Adrenal gland (tissue), 12 donors: ENCODE data around the gene CFAP299. TPM values are rescaled to one million over a fixed set of nuclear protein-coding genes. Genes with fewer than 3 reads are reported as not detected.

ENCODE experiments used
- DNase-seq, 7 donors: peaks; one replicate each; pipeline ENCODE4 v3.0.0-alpha.2; 2019 to 2020
- H3K27ac ChIP-seq, 5 donors: fragments of 200-600 bp; sonication (generic) in 4 of 5; 1 replicate in 3 of 5; 2 replicates in 2 of 5; pipeline versions ENCODE4 v1.5.1 to v1.8.0; 2016 to 2020; ENCODE audit warnings: mild to moderate bottlenecking in 1 of 5
- H3K27me3 ChIP-seq: fragments of 200-600 bp; 2 replicates; pipeline ENCODE4 v1.8.0; 2021
- H3K36me3 ChIP-seq, 2 donors: fragments of 200-600 bp; replicated peaks in 1 of 2; 1 replicate in 1 of 2; 2 replicates in 1 of 2; pipeline versions ENCODE4 v1.5.1 to v1.8.0; 2018 to 2022
- H3K4me1 ChIP-seq, 2 donors: fragments of 200-600 bp; replicated peaks in 1 of 2; 1 replicate in 1 of 2; 2 replicates in 1 of 2; pipeline versions ENCODE4 v1.5.1 to v1.8.0; 2018 to 2021
- H3K4me3 ChIP-seq, 4 donors: fragments of 200-600 bp; sonication (generic) in 3 of 4; one replicate each; pipeline ENCODE4 v1.5.1; 2016 to 2018
- H3K9me3 ChIP-seq, 3 donors: fragments of 200-600 bp; sonication (generic) in 1 of 3; replicated peaks in 1 of 3; 1 replicate in 2 of 3; 2 replicates in 1 of 3; pipeline versions ENCODE4 v1.5.1 to v1.8.0; 2016 to 2021
- POLR2A ChIP-seq, 2 donors: fragments of 450-650 bp; IDR thresholded peaks; one replicate each; pipeline ENCODE4 v1.6.1; 2017; ENCODE audit warnings: antibody characterized with exemption in 2 of 2, mild to moderate bottlenecking in 2 of 2, moderate library complexity in 1 of 2
- WGBS, 4 donors: extraction: QIAGEN DNeasy Blood & Tissue Kit in 2 of 4; methylation state at CpG; one replicate each; pipeline versions ENCODE4 v1.1.5 to v1.1.7; 2013 to 2017; 5-methylcytosine and 5-hydroxymethylcytosine counted together
- intact Hi-C, 2 donors: fragments of 100-400 bp; cut with DNase I; formaldehyde crosslinking; loops; one replicate each; pipeline versions ENCODE4 v1.14.1 to v1.15.0; 2022 to 2023
- polyA plus RNA-seq, 3 donors: library from polyadenylated mRNA; stranded (reverse); fragments of 200-250 nt in 2 of 3; fragments of 350-450 nt in 1 of 3; fragmentation: Illumina TruSeq in 1 of 3; extraction: RNeasy Lipid Tissue Mini Kit (QIAGEN cat#74804) in 1 of 3; gene quantifications; one replicate each; pipeline ENCODE4 v1.2.3, GENCODE V29; 2013 to 2014
- total RNA-seq, 9 donors: library from RNA; depleted of rRNA in 4 of 9; stranded (reverse); fragments of >200 nt in 4 of 9; fragments of 120-200 nt in 1 of 9; fragmentation: NEBNext Ultra II Directional in 1 of 9; extraction: Animal tissue kit (Norgen Biotek cat#: 25700) in 1 of 9; gene quantifications; one replicate each; pipeline versions ENCODE4 v1.1.0 to v1.2.4, GENCODE V29; 2013 to 2023
- TF ChIP-seq, protein P1 (sequence below), 6 experiments: fragments of 450-650 bp in 4 of 6; fragments of 200-600 bp in 2 of 6; sonication (generic) in 1 of 6; IDR thresholded peaks; 1 replicate in 5 of 6; 2 replicates in 1 of 6; pipeline versions ENCODE4 v1.5.1 to v1.8.0; 2016 to 2021; ENCODE audit warnings: antibody characterized with exemption in 6 of 6, mild to moderate bottlenecking in 2 of 6, moderate library complexity in 1 of 6
- donor health status: healthy with polysubstance abuse.
- donor health status: Bipolar disorder and iron deficiency.
- donor health status: DM: yes; HTN: yes; CAD: no.
- donor health status: DM: no; HTN: no; CAD: no.
- donor health status: DM: no; HTN: no; CAD: no.
- donor health status: DM: yes; HTN: yes; CAD: no.

The CFAP299 gene
- total and polyA plus RNA-seq, 12 donors: not detected

DNA sequence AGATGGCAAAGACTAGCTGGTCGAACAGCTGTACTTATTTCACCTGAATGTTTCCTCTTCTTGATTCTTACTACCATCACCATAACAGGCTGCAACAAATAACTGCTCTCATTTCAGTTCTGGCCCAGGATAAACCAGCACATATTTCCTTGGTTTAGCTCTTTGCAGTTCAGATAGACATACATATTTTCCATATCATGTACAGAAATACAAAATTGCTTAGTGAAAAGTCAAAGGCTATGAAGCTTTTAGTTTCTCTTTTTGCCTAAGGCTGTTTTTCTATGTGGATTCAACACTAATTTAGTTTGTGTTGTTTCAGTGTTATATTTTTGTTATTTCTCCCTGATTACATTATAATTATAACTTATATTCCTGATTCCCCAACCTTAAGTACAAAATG, 591.4 kb downstream of the CFAP299 start:
- H3K36me3 ChIP-seq: no peaks in the 10 kb centered on the region
- no peaks in the 10 kb centered on the region for H3K9me3 ChIP-seq
- H3K27me3 ChIP-seq: no peaks in the 10 kb centered on the region
- H3K4me1 ChIP-seq: no peaks in the 10 kb centered on the region
- intact Hi-C loops: no loop called here
- DNase-seq: no peak
- no peak for TF ChIP-seq POLR2A (IDR thresholded peaks at IDR 0.05)
- TF ChIP-seq, protein P1, sequence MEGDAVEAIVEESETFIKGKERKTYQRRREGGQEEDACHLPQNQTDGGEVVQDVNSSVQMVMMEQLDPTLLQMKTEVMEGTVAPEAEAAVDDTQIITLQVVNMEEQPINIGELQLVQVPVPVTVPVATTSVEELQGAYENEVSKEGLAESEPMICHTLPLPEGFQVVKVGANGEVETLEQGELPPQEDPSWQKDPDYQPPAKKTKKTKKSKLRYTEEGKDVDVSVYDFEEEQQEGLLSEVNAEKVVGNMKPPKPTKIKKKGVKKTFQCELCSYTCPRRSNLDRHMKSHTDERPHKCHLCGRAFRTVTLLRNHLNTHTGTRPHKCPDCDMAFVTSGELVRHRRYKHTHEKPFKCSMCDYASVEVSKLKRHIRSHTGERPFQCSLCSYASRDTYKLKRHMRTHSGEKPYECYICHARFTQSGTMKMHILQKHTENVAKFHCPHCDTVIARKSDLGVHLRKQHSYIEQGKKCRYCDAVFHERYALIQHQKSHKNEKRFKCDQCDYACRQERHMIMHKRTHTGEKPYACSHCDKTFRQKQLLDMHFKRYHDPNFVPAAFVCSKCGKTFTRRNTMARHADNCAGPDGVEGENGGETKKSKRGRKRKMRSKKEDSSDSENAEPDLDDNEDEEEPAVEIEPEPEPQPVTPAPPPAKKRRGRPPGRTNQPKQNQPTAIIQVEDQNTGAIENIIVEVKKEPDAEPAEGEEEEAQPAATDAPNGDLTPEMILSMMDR (IDR thresholded peaks at IDR 0.05): no peak
- no peak overlapping the region for H3K27ac ChIP-seq
- no peak overlapping the region for H3K4me3 ChIP-seq
- 62 to 72% (median 65%) methylated on average over 1 of the region's 1 CpG for WGBS, 4 donors

DNA sequence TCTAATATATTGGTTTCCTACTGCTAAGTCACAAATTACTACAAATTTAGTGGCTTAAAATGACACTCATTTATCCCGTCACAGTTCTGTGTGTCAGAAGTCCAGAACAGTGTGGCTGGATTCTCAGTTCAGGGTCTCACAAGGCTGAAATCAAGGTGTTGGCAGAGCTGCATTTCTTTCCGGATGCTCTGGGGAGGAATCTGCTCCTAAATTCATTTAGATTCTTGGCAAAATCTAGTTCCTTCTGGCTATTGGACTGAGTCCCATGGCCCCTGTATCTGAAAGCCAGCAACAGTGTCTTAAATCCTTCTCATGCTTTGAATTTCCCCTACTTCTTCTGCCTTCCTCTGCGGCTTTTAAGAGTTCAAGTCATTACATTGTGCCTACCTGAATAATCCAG, 591.9 kb downstream of the CFAP299 start:
- TF ChIP-seq, protein P1 (IDR thresholded peaks at IDR 0.05): no peak
- no peak for TF ChIP-seq POLR2A (IDR thresholded peaks at IDR 0.05)

DNA sequence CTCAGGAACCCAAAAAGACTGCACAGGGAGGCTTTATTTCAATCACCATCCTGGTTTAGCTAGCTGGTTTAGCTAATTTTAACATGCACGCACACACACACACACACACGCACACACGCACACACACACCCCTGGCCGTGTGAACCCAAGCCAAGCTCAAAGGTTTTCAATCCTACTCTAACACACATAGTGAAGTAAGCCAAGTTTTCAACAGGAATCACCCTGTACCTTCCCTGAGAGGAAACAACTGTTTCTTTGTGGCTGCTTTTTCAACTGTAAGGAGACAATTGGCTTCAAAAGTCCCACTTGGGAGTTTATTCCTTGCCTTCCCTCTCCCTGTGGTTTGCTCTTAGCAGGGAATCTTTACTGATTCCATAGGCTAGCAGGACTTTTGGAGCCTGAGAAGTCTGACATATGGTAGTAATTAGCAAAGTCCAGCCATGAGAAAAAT, 596.1 kb downstream of the CFAP299 start:
- H3K36me3 ChIP-seq: no peaks in the 10 kb centered on the region
- H3K4me1 ChIP-seq: no peaks in the 10 kb centered on the region
- intact Hi-C loops: no loop called here
- whole genome bisulfite sequencing, 4 donors: 44 to 75% (median 68%) methylated on average over 4 of the region's 4 CpGs
- no peak for TF ChIP-seq POLR2A (IDR thresholded peaks at IDR 0.05)
- TF ChIP-seq, protein P1 (IDR thresholded peaks at IDR 0.05): no peak
- no peaks in the 10 kb centered on the region for H3K27me3 ChIP-seq
- no peak overlapping the region for H3K4me3 ChIP-seq
- H3K9me3 ChIP-seq: no peaks in the 10 kb centered on the region
- no peak for DNase-seq
- H3K27ac ChIP-seq: no peak overlapping the region

More for the DNA sequence above, 591.9 kb downstream of the CFAP299 start:
- no peaks in the 10 kb centered on the region for H3K36me3 ChIP-seq
- no peak overlapping the region for H3K27ac ChIP-seq
- H3K4me1 ChIP-seq: no peaks in the 10 kb centered on the region
- WGBS, 4 donors: 65 to 71% (median 69%) methylated on average over 3 of the region's 3 CpGs
- H3K9me3 ChIP-seq: no peaks in the 10 kb centered on the region
- no peak for DNase-seq
- intact Hi-C loops: no loop called here
- no peaks in the 10 kb centered on the region for H3K27me3 ChIP-seq
- no peak overlapping the region for H3K4me3 ChIP-seq

DNA sequence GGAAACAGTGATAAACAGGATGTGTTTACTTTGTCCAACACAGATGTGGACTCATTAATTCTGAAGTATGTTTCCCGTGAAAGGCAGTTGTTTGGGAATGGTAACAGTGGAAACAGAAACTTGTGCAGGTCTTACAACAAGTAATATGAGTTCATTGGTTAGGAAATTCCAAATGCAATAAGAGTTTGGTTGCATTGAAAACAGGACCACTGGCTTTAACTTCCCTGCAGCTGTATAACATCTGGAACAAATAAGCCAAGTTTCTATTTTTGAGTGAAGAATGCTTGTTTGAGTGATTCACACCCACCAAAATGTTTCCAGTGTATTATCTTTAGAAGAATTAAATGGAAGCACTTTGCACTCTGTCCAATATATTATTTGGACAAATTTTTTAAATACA, 612.6 kb downstream of the CFAP299 start:
- no peaks in the 10 kb centered on the region for H3K36me3 ChIP-seq
- no peak overlapping the region for H3K27ac ChIP-seq
- TF ChIP-seq, protein P1 (IDR thresholded peaks at IDR 0.05): no peak
- TF ChIP-seq POLR2A (IDR thresholded peaks at IDR 0.05): no peak
- no peaks in the 10 kb centered on the region for H3K4me1 ChIP-seq
- H3K9me3 ChIP-seq: no peaks in the 10 kb centered on the region
- intact Hi-C loops: no loop called here
- DNase-seq: no peak
- H3K4me3 ChIP-seq: no peak overlapping the region
- H3K27me3 ChIP-seq: no peaks in the 10 kb centered on the region
- 24 to 35% (median 33%) methylated on average over 1 of the region's 1 CpG for WGBS, 4 donors
